HepG2 (cell line): ENCODE measurements around the gene LIMK2. TPM values are rescaled to one million over a fixed set of nuclear protein-coding genes. Genes with fewer than 3 reads are reported as not detected.

Experiments used
- ATAD3A ChIP-seq: sonication (generic); formaldehyde crosslinking; IDR thresholded peaks from 2 replicates; pipeline ENCODE4 v1.4.0; 2020; ENCODE audit warnings: missing genetic modification reagents
- CENPBD1 ChIP-seq: sonication (generic); formaldehyde crosslinking; IDR thresholded peaks from 2 replicates; pipeline ENCODE4 v1.8.0; 2022; ENCODE audit warnings: missing genetic modification reagents, low read depth, mild to moderate bottlenecking, borderline replicate concordance
- CREB1 ChIP-seq, 2 experiments: fragments of 450-650 bp in 1 of 2; IDR thresholded peaks; 2 replicates each; pipeline ENCODE4 v1.6.1; 2016 to 2017; ENCODE audit warnings: control low read depth in 1 of 2, mild to moderate bottlenecking in 1 of 2, missing compliant biosample characterization in 1 of 2, missing genetic modification characterization in 1 of 2
- DRAP1 ChIP-seq: IDR thresholded peaks from 2 replicates; pipeline ENCODE4 v1.6.1; 2016; ENCODE audit warnings: missing genetic modification reagents, missing compliant biosample characterization
- DZIP1 ChIP-seq: sonication (generic); formaldehyde crosslinking; IDR thresholded peaks from 2 replicates; pipeline ENCODE4 v1.5.0; 2020; ENCODE audit warnings: mild to moderate bottlenecking, missing genetic modification reagents
- GABPA ChIP-seq, 2 experiments: IDR thresholded peaks; 2 replicates each; pipeline ENCODE4 v1.6.1; 2011 to 2016; ENCODE audit warnings: low read depth in 2 of 2, low read length in 1 of 2, missing biosample characterization in 1 of 2, missing genetic modification characterization in 1 of 2
- KIAA2018 ChIP-seq: sonication (generic); formaldehyde crosslinking; IDR thresholded peaks from 2 replicates; pipeline ENCODE4 v1.5.0; 2020; ENCODE audit warnings: mild to moderate bottlenecking, missing genetic modification reagents, borderline replicate concordance
- MEIS2 ChIP-seq: sonication (generic); formaldehyde crosslinking; IDR thresholded peaks from 2 replicates; pipeline ENCODE4 v1.9.0; 2021; ENCODE audit warnings: mild to moderate bottlenecking, missing genetic modification reagents
- MTF1 ChIP-seq: sonication (generic); formaldehyde crosslinking; IDR thresholded peaks from 2 replicates; pipeline ENCODE4 v1.5.0; 2020; ENCODE audit warnings: missing genetic modification reagents
- SETDB1 ChIP-seq: sonication (generic); formaldehyde crosslinking; IDR thresholded peaks from 2 replicates; pipeline ENCODE4 v1.5.1; 2020; ENCODE audit warnings: missing genetic modification reagents, mild to moderate bottlenecking, borderline replicate concordance
- ZGPAT ChIP-seq: IDR thresholded peaks from 2 replicates; pipeline ENCODE4 v1.6.1; 2016; ENCODE audit warnings: mild to moderate bottlenecking
- ZNF503 ChIP-seq: sonication (generic); formaldehyde crosslinking; IDR thresholded peaks from 2 replicates; pipeline ENCODE4 v1.4.0; 2020; ENCODE audit warnings: missing genetic modification reagents
- ZNF556 ChIP-seq: sonication (generic); formaldehyde crosslinking; IDR thresholded peaks from 2 replicates; pipeline ENCODE4 v1.4.0; 2020; ENCODE audit warnings: mild to moderate bottlenecking, missing genetic modification reagents, borderline replicate concordance
- ZNF83 ChIP-seq: sonication (generic); formaldehyde crosslinking; IDR thresholded peaks from 2 replicates; pipeline ENCODE4 v1.4.0; 2020; ENCODE audit warnings: missing genetic modification reagents, mild to moderate bottlenecking, borderline replicate concordance
- polyA plus RNA-seq, 8 experiments: library from polyadenylated mRNA; depleted of rRNA in 3 of 8; stranded (reverse) in 7 of 8; unstranded in 1 of 8; fragments of >200 nt; fragmentation: Illumina TruSeq in 4 of 8; extraction: Trizol in 4 of 8; gene quantifications; 2 replicates each; pipeline versions ENCODE4 v1.2.1 to v1.2.3, GENCODE V29; 2011 to 2016; ENCODE audit warnings: low read depth in 4 of 8, missing spikeins in 1 of 8, mixed read lengths in 1 of 8; ENCODE audit not compliant: insufficient read depth in 1 of 8
- total RNA-seq, 5 experiments: library from RNA; depleted of rRNA; stranded (reverse); fragments of >200 nt; fragmentation: Illumina TruSeq; extraction: Trizol; gene quantifications; 2 replicates each; pipeline ENCODE4 v1.2.3, GENCODE V29; 2016; ENCODE audit warnings: low read depth in 1 of 5

Gene LIMK2
- total and polyA plus RNA-seq, 2 of the 13 experiments (the other 11 are each of a cell fraction or from before 2014, with no cell fraction given), result 20.9 to 29.8 TPM

GRCh38 chr22:31223786-31224191, 11.7 kb downstream of the LIMK2 start (continued):
- TF ChIP-seq CREB1 (IDR thresholded peaks at IDR 0.05) (no peak), CREB1 (CRISPR knock-in tag; IDR thresholded peaks at IDR 0.05) (no peak), DRAP1 (CRISPR knock-in tag) (no peak; the same call in 1 of the 2 replicates), ZNF503 (CRISPR knock-in tag) (no peak), KIAA2018 (CRISPR knock-in tag) (no peak), MTF1 (CRISPR knock-in tag) (no peak), DZIP1 (no peak), CENPBD1 (CRISPR knock-in tag) (no peak), ZGPAT (peak; percentile 57; the same call in 1 of the 2 replicates), ZNF83 (CRISPR knock-in tag) (no peak), ATAD3A (no peak), MEIS2 (CRISPR knock-in tag) (no peak), SETDB1 (CRISPR knock-in tag) (no peak), GABPA (IDR thresholded peaks at IDR 0.05; ENCODE audit: low read depth, low read length) (no peak), GABPA (CRISPR knock-in tag; IDR thresholded peaks at IDR 0.05; ENCODE audit: low read depth) (no peak), ZNF556 (no peak)
